ENCODE results near the gene TP53INP2. TPM values are rescaled to one million over a fixed set of nuclear protein-coding genes. Genes with fewer than 3 reads are reported as not detected.
A peak's percentile ranks its signal among the peaks of the same experiment; 100 is the strongest.
"Not testable (repeated sequence)": the region's sequence is repeated elsewhere in the genome, so short reads cannot be mapped to it uniquely, and the experiment has no call there.

Gene TP53INP2
- polyA plus RNA-seq, 1 of the 3 experiments (the other 2 are of a cell fraction): 6.4 TPM

DNA sequence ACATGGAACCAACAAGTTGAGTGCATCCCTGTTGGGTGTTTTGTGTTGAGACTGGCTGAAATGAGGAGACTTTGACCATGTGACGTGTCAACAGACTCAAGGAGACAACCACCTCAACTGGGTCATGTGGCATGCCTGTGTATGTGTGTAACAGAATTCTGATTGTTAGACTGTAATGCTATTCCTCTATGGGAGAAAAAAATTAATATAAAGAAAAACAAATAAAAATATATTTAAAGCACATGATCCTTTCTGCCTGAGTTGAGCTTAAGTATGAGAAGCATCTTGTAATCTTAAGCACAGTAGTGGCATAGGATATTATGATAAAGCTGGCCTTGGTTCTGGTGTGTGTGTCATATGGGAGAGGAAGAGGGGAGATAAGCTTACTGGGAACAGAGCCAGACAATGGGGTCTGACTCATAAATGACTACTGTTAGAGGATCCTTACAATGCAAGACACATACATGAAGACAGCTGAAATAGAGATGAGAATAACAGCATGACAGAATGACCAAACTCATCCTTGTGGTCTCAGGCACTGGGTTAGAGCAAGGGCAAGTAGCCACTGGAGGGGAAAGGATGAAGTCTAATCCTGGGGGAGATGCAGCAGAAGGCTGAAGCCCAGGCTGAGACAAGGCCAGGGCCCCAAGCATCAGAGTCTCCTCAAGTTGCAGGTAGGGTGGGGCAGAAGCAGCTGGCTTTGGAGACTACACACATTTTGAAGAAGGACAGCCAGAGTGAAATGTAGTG, 9.2 kb downstream of the TP53INP2 start (continued):
- TF ChIP-seq GABPA (IDR thresholded peaks at IDR 0.05; ENCODE audit: low read depth) (no peak), RFX5 (IDR thresholded peaks at IDR 0.05; ENCODE audit: low read length) (no peak), YY1 (IDR thresholded peaks at IDR 0.05; ENCODE audit: low read depth) (no peak), GATA2 (CRISPR knock-in tag; IDR thresholded peaks at IDR 0.05) (peak; percentile 62), FOSL2 (IDR thresholded peaks at IDR 0.05; ENCODE audit: borderline replicate concordance, low read depth) (peak; percentile 90), RCOR1 (IDR thresholded peaks at IDR 0.05; ENCODE audit: low read length) (no peak), TCF12 (IDR thresholded peaks at IDR 0.05) (peak; percentile 83), FOXM1 (IDR thresholded peaks at IDR 0.05; ENCODE audit: low read depth) (no peak)
- TF ChIP-seq, protein P1, sequence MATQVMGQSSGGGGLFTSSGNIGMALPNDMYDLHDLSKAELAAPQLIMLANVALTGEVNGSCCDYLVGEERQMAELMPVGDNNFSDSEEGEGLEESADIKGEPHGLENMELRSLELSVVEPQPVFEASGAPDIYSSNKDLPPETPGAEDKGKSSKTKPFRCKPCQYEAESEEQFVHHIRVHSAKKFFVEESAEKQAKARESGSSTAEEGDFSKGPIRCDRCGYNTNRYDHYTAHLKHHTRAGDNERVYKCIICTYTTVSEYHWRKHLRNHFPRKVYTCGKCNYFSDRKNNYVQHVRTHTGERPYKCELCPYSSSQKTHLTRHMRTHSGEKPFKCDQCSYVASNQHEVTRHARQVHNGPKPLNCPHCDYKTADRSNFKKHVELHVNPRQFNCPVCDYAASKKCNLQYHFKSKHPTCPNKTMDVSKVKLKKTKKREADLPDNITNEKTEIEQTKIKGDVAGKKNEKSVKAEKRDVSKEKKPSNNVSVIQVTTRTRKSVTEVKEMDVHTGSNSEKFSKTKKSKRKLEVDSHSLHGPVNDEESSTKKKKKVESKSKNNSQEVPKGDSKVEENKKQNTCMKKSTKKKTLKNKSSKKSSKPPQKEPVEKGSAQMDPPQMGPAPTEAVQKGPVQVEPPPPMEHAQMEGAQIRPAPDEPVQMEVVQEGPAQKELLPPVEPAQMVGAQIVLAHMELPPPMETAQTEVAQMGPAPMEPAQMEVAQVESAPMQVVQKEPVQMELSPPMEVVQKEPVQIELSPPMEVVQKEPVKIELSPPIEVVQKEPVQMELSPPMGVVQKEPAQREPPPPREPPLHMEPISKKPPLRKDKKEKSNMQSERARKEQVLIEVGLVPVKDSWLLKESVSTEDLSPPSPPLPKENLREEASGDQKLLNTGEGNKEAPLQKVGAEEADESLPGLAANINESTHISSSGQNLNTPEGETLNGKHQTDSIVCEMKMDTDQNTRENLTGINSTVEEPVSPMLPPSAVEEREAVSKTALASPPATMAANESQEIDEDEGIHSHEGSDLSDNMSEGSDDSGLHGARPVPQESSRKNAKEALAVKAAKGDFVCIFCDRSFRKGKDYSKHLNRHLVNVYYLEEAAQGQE (IDR thresholded peaks at IDR 0.05; ENCODE audit: low read depth, low read length): no peak

DNA sequence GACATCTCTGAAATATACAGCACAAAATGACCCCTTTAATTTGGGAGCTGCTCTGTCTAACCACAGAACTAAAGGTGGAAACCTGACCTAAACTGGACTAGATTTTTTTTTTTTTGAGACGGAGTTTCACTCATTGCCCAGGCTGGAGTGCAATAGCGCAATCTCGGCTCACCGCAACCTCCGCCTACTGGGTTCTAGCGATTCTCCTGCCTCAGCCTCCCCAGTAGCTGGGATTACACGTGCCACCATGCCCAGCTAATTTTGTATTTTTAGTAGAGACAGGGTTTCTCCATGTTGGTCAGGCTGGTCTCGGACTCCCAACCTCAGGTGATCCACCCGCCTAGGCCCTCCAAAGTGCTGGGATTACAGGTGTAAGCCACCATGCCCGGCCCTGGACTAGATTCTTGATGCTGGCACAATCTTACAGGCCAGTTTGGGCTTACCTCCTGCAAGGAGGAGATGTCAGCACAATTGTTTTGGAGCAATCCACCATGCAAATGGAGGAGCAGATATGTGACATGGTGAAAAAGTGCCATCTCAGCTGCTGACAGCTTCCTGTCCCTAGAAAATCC, 9.9 kb downstream of the TP53INP2 start:
- not testable (repeated sequence) for H3K4me3 ChIP-seq (ENCODE audit: low read depth in 2 of 2, low read length in 1 of 2); H2AFZ ChIP-seq (ENCODE audit: low read depth); H3K79me2 ChIP-seq (ENCODE audit: insufficient read depth); H3K9ac ChIP-seq; H3K27me3 ChIP-seq (ENCODE audit: insufficient read depth); H3K9me2 ChIP-seq; H3K9me3 ChIP-seq; DNase-seq
- Histone ChIP-seq H3K27ac (ENCODE audit: low read depth in 2 of 2, low read length in 1 of 2) (peak overlapping the region; percentile 69 to 82), H3K36me3 (replicated peaks in 1 of 2; ENCODE audit: control insufficient read depth in 1 of 2, insufficient read depth in 2 of 2, low read length in 1 of 2) (peaks cover 20 to 23% of the 10 kb centered on the region in 2 experiments), H4K20me1 (ENCODE audit: insufficient read depth) (peaks cover 35% of the 10 kb centered on the region), H3F3A (replicated peaks; ENCODE audit: insufficient read depth) (peaks cover 24% of the 10 kb centered on the region), H3K4me2 (peak overlapping the region; percentile 43), H3K4me1 (ENCODE audit: control insufficient read depth in 1 of 2, insufficient read depth in 2 of 2, low read depth in 1 of 2, low read length in 1 of 2) (peaks cover 16 to 17% of the 10 kb centered on the region in 2 experiments; a peak in 3 of 4 replicates)
- CTCF ChIA-PET: interaction anchor here (0.6 to 2.3 kb wide), 7 partner anchors 19 to 402 kb away, joined by 3 to 12 read pairs (median 4); no protein-coding TSS in a partner anchor
- WGBS (ENCODE audit: low lambda C conversion rate): 96% methylated on average over 10 of the region's 10 CpGs
- POLR2A ChIA-PET: interaction anchor here (0.7 to 1.3 kb wide), 2 partner anchors 10 to 29 kb away, joined by 4 to 5 read pairs; partner anchors contain the start of gene TP53INP2

DNA sequence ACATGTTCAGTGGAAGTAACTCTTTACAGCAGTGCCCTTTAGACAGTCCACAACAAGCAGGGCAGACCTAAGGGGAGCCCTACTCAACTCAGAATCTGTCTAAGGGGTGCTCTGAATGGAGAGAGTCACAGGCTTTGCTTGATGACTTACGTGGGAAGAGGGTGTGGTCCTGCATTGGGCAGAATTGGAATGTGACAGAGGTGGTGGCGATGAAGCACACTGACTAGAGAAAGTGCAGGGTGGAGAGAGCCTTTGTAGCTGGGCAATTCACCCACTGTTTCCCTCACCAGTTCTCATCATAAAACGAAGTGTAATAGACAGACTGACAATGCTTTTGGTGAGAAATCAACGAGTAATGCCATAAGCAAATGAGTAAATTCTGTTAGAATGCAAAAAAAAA, 11.2 kb downstream of the TP53INP2 start:
- no peaks in the 10 kb centered on the region for H3K9me3 ChIP-seq
- no peak overlapping the region for H3K4me3 ChIP-seq (ENCODE audit: low read depth in 2 of 2, low read length in 1 of 2)
- H3K79me2 ChIP-seq (ENCODE audit: insufficient read depth): no peaks in the 10 kb centered on the region
- no peaks in the 10 kb centered on the region for H3K27me3 ChIP-seq (ENCODE audit: insufficient read depth)
- H2AFZ ChIP-seq (ENCODE audit: low read depth): no peak overlapping the region
- 94% methylated on average over 4 of the region's 4 CpGs for WGBS (ENCODE audit: low lambda C conversion rate)
- peaks cover 13 to 16% of the 10 kb centered on the region in 2 experiments; a peak in 3 of 4 replicates for H3K4me1 ChIP-seq (ENCODE audit: control insufficient read depth in 1 of 2, insufficient read depth in 2 of 2, low read depth in 1 of 2, low read length in 1 of 2)
- H3K9ac ChIP-seq: no peak overlapping the region
- H3F3A ChIP-seq (replicated peaks; ENCODE audit: insufficient read depth): peaks cover 24% of the 10 kb centered on the region
- TF ChIP-seq, protein P2, sequence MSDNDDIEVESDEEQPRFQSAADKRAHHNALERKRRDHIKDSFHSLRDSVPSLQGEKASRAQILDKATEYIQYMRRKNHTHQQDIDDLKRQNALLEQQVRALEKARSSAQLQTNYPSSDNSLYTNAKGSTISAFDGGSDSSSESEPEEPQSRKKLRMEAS (IDR thresholded peaks at IDR 0.05; ENCODE audit: low read depth): no peak
- TF ChIP-seq, protein P3, sequence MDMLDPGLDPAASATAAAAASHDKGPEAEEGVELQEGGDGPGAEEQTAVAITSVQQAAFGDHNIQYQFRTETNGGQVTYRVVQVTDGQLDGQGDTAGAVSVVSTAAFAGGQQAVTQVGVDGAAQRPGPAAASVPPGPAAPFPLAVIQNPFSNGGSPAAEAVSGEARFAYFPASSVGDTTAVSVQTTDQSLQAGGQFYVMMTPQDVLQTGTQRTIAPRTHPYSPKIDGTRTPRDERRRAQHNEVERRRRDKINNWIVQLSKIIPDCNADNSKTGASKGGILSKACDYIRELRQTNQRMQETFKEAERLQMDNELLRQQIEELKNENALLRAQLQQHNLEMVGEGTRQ (IDR thresholded peaks at IDR 0.05; ENCODE audit: borderline replicate concordance, low read depth, low read length): no peak
- TF ChIP-seq TCF12 (IDR thresholded peaks at IDR 0.05) (no peak), POLR2AphosphoS5 (IDR thresholded peaks at IDR 0.05; ENCODE audit: low read depth, low read length) (no peak), MXI1 (IDR thresholded peaks at IDR 0.05; ENCODE audit: low read depth, low read length) (no peak), NRF1 (IDR thresholded peaks at IDR 0.05; ENCODE audit: low read depth, low read length) (no peak), NFIC (IDR thresholded peaks at IDR 0.05; ENCODE audit: borderline replicate concordance) (no peak)
- TF ChIP-seq, protein P4, sequence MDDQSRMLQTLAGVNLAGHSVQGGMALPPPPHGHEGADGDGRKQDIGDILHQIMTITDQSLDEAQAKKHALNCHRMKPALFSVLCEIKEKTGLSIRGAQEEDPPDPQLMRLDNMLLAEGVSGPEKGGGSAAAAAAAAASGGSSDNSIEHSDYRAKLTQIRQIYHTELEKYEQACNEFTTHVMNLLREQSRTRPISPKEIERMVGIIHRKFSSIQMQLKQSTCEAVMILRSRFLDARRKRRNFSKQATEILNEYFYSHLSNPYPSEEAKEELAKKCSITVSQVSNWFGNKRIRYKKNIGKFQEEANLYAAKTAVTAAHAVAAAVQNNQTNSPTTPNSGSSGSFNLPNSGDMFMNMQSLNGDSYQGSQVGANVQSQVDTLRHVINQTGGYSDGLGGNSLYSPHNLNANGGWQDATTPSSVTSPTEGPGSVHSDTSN (IDR thresholded peaks at IDR 0.05): no peak
- TF ChIP-seq, protein P5, sequence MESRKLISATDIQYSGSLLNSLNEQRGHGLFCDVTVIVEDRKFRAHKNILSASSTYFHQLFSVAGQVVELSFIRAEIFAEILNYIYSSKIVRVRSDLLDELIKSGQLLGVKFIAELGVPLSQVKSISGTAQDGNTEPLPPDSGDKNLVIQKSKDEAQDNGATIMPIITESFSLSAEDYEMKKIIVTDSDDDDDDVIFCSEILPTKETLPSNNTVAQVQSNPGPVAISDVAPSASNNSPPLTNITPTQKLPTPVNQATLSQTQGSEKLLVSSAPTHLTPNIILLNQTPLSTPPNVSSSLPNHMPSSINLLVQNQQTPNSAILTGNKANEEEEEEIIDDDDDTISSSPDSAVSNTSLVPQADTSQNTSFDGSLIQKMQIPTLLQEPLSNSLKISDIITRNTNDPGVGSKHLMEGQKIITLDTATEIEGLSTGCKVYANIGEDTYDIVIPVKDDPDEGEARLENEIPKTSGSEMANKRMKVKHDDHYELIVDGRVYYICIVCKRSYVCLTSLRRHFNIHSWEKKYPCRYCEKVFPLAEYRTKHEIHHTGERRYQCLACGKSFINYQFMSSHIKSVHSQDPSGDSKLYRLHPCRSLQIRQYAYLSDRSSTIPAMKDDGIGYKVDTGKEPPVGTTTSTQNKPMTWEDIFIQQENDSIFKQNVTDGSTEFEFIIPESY (IDR thresholded peaks at IDR 0.05; ENCODE audit: borderline replicate concordance, low read depth): no peak
- ChIA-PET CTCF (interaction anchor here (1.2 to 2.4 kb wide), 2 partner anchors 54 to 403 kb away, joined by 3 to 9 read pairs; no protein-coding TSS in a partner anchor), POLR2A (no interaction called here)
- H3K27ac ChIP-seq (ENCODE audit: low read depth in 2 of 2, low read length in 1 of 2): no peak overlapping the region
- no peak overlapping the region for H3K4me2 ChIP-seq
- H4K20me1 ChIP-seq (ENCODE audit: insufficient read depth): peaks cover 35% of the 10 kb centered on the region
- H3K9me2 ChIP-seq: no peaks in the 10 kb centered on the region
- no peak for DNase-seq
- H3K36me3 ChIP-seq (replicated peaks in 1 of 2; ENCODE audit: control insufficient read depth in 1 of 2, insufficient read depth in 2 of 2, low read length in 1 of 2): peaks cover 20 to 23% of the 10 kb centered on the region in 2 experiments
